Measurements from ENCODE around the gene UBE3B. TPM values are rescaled to one million over a fixed set of nuclear protein-coding genes. Genes with fewer than 3 reads are reported as not detected.
A peak's percentile ranks its signal among the peaks of the same experiment; 100 is the strongest.

The UBE3B gene
- total and polyA plus RNA-seq, 5 donors from 2014 or later, result 16.8 to 38.2 (median 22.2) TPM

- Histone ChIP-seq H3K4me1 (ENCODE audit: control insufficient read depth, insufficient read depth, low read length, poor library complexity, severe bottlenecking) (no peaks in the 10 kb centered on the region), H3K36me3 (ENCODE audit: control insufficient read depth, insufficient read depth, low read length) (peaks cover 86% of the 10 kb centered on the region)
- ATAC-seq (ENCODE audit: low read depth in 2 of 2), result no peak
Observed at GRCh38 chr12:109450980-109451379, 26.5 kb upstream of the UBE3B start.

GRCh38 chr12:109451400-109451799 is 26.0 kb upstream of the UBE3B start:
- H3K4me3 Mint-ChIP-seq, result no peak overlapping the region
- peaks cover 46% of the 10 kb centered on the region for H3K36me3 Mint-ChIP-seq
- no peak overlapping the region for H3K27ac Mint-ChIP-seq
- no peak for ATAC-seq (ENCODE audit: low read depth in 2 of 2)
- H3K36me3 ChIP-seq (ENCODE audit: control insufficient read depth, insufficient read depth, low read length), result peaks cover 90% of the 10 kb centered on the region
- H3K4me1 Mint-ChIP-seq, result peaks cover 0 to 5% (median under 1%) of the 10 kb centered on the region in 4 donors
- DNase-seq, result no peak
- H3K4me3 ChIP-seq (ENCODE audit: low read depth, low read length), result no peak overlapping the region
- H3K27ac ChIP-seq (ENCODE audit: insufficient read depth, low read length, poor library complexity, severe bottlenecking), result no peak overlapping the region
- H3K9me3 Mint-ChIP-seq, result no peaks in the 10 kb centered on the region
- H3K9me3 ChIP-seq (ENCODE audit: control insufficient read depth in 2 of 2, low read length in 2 of 2), result no peaks in the 10 kb centered on the region
- no peaks in the 10 kb centered on the region for H3K4me1 ChIP-seq (ENCODE audit: control insufficient read depth, insufficient read depth, low read length, poor library complexity, severe bottlenecking)
- H3K27me3 ChIP-seq (ENCODE audit: control insufficient read depth, insufficient read depth, low read length), result no peaks in the 10 kb centered on the region
- H3K27me3 Mint-ChIP-seq, result no peaks in the 10 kb centered on the region

More at GRCh38 chr12:109450980-109451379, 26.5 kb upstream of the UBE3B start:
- H3K27me3 Mint-ChIP-seq, result no peaks in the 10 kb centered on the region
- H3K9me3 Mint-ChIP-seq, result no peaks in the 10 kb centered on the region
- H3K27ac Mint-ChIP-seq, result peak overlapping the region in 1 of 3 donors; percentile 43
- Histone ChIP-seq H3K27ac (ENCODE audit: insufficient read depth, low read length, poor library complexity, severe bottlenecking) (no peak overlapping the region), H3K27me3 (ENCODE audit: control insufficient read depth, insufficient read depth, low read length) (no peaks in the 10 kb centered on the region), H3K9me3 (ENCODE audit: control insufficient read depth in 2 of 2, low read length in 2 of 2) (no peaks in the 10 kb centered on the region), H3K4me3 (ENCODE audit: low read depth, low read length) (no peak overlapping the region)
- peaks cover 0 to 5% (median under 1%) of the 10 kb centered on the region in 4 donors for H3K4me1 Mint-ChIP-seq
- peaks cover 44% of the 10 kb centered on the region for H3K36me3 Mint-ChIP-seq
- H3K4me3 Mint-ChIP-seq, result no peak overlapping the region
- peak in 1 of 3 donors; percentile 27 for DNase-seq

GRCh38 chr12:109452489-109452888 is 24.9 kb upstream of the UBE3B start:
- no peaks in the 10 kb centered on the region for H3K27me3 Mint-ChIP-seq
- no peak overlapping the region for H3K4me3 Mint-ChIP-seq
- peaks cover 0 to 5% (median under 1%) of the 10 kb centered on the region in 4 donors for H3K4me1 Mint-ChIP-seq
- no peak for ATAC-seq (ENCODE audit: low read depth in 2 of 2)
- peaks cover 53% of the 10 kb centered on the region for H3K36me3 Mint-ChIP-seq
- Histone ChIP-seq H3K27ac (ENCODE audit: insufficient read depth, low read length, poor library complexity, severe bottlenecking) (no peak overlapping the region), H3K27me3 (ENCODE audit: control insufficient read depth, insufficient read depth, low read length) (no peaks in the 10 kb centered on the region), H3K4me3 (ENCODE audit: low read depth, low read length) (no peak overlapping the region), H3K9me3 (ENCODE audit: control insufficient read depth in 2 of 2, low read length in 2 of 2) (no peaks in the 10 kb centered on the region), H3K4me1 (ENCODE audit: control insufficient read depth, insufficient read depth, low read length, poor library complexity, severe bottlenecking) (no peaks in the 10 kb centered on the region), H3K36me3 (ENCODE audit: control insufficient read depth, insufficient read depth, low read length) (peaks cover 92% of the 10 kb centered on the region)
- H3K27ac Mint-ChIP-seq, result no peak overlapping the region
- H3K9me3 Mint-ChIP-seq, result no peaks in the 10 kb centered on the region
- DNase-seq, result no peak

GRCh38 chr12:109455706-109456105 is 21.7 kb upstream of the UBE3B start:
- no peak overlapping the region for H3K4me3 Mint-ChIP-seq
- ATAC-seq (ENCODE audit: low read depth in 2 of 2) (no peak), DNase-seq (no peak)
- no peak overlapping the region for H3K27ac ChIP-seq (ENCODE audit: insufficient read depth, low read length, poor library complexity, severe bottlenecking)
- no peaks in the 10 kb centered on the region for H3K27me3 Mint-ChIP-seq
- H3K36me3 ChIP-seq (ENCODE audit: control insufficient read depth, insufficient read depth, low read length), result peaks cover 88% of the 10 kb centered on the region
- H3K27me3 ChIP-seq (ENCODE audit: control insufficient read depth, insufficient read depth, low read length), result no peaks in the 10 kb centered on the region
- peaks cover 0 to 14% (median 8%) of the 10 kb centered on the region in 4 donors for H3K4me1 Mint-ChIP-seq
- no peaks in the 10 kb centered on the region for H3K4me1 ChIP-seq (ENCODE audit: control insufficient read depth, insufficient read depth, low read length, poor library complexity, severe bottlenecking)
- H3K27ac Mint-ChIP-seq, result no peak overlapping the region
- no peak overlapping the region for H3K4me3 ChIP-seq (ENCODE audit: low read depth, low read length)
- H3K9me3 ChIP-seq (ENCODE audit: control insufficient read depth in 2 of 2, low read length in 2 of 2), result no peaks in the 10 kb centered on the region
- H3K36me3 Mint-ChIP-seq, result peaks cover 59% of the 10 kb centered on the region
- no peaks in the 10 kb centered on the region for H3K9me3 Mint-ChIP-seq

GRCh38 chr12:109458086-109458485 is 19.3 kb upstream of the UBE3B start:
- no peaks in the 10 kb centered on the region for H3K27me3 Mint-ChIP-seq
- H3K36me3 Mint-ChIP-seq, result peaks cover 50% of the 10 kb centered on the region

GRCh38 chr12:109458771-109459208 is 18.6 kb upstream of the UBE3B start:
- Histone ChIP-seq H3K36me3 (ENCODE audit: control insufficient read depth, insufficient read depth, low read length) (peaks cover 62% of the 10 kb centered on the region), H3K9me3 (ENCODE audit: control insufficient read depth in 2 of 2, low read length in 2 of 2) (no peaks in the 10 kb centered on the region), H3K27ac (ENCODE audit: insufficient read depth, low read length, poor library complexity, severe bottlenecking) (no peak overlapping the region), H3K4me3 (ENCODE audit: low read depth, low read length) (no peak overlapping the region), H3K27me3 (ENCODE audit: control insufficient read depth, insufficient read depth, low read length) (no peaks in the 10 kb centered on the region), H3K4me1 (ENCODE audit: control insufficient read depth, insufficient read depth, low read length, poor library complexity, severe bottlenecking) (peaks cover 7% of the 10 kb centered on the region)
- ATAC-seq (ENCODE audit: low read depth in 2 of 2) (no peak), DNase-seq (peak in 1 of 3 donors; percentile 12)
- Mint-ChIP-seq H3K4me1 (peaks cover 0 to 40% (median 17%) of the 10 kb centered on the region in 4 donors), H3K27me3 (no peaks in the 10 kb centered on the region), H3K27ac (peak overlapping the region in 2 of 3 donors; percentile 65 to 67), H3K9me3 (no peaks in the 10 kb centered on the region), H3K4me3 (no peak overlapping the region), H3K36me3 (peaks cover 50% of the 10 kb centered on the region)

More at GRCh38 chr12:109458086-109458485, 19.3 kb upstream of the UBE3B start:
- no peak for DNase-seq
- Mint-ChIP-seq H3K27ac (no peak overlapping the region), H3K9me3 (no peaks in the 10 kb centered on the region), H3K4me3 (no peak overlapping the region), H3K4me1 (peaks cover 0 to 33% (median 12%) of the 10 kb centered on the region in 4 donors)
- H3K9me3 ChIP-seq (ENCODE audit: control insufficient read depth in 2 of 2, low read length in 2 of 2), result no peaks in the 10 kb centered on the region
- no peak for ATAC-seq (ENCODE audit: low read depth in 2 of 2)
- H3K27ac ChIP-seq (ENCODE audit: insufficient read depth, low read length, poor library complexity, severe bottlenecking), result no peak overlapping the region
- H3K4me3 ChIP-seq (ENCODE audit: low read depth, low read length), result no peak overlapping the region
- no peaks in the 10 kb centered on the region for H3K27me3 ChIP-seq (ENCODE audit: control insufficient read depth, insufficient read depth, low read length)
- peaks cover 3% of the 10 kb centered on the region for H3K4me1 ChIP-seq (ENCODE audit: control insufficient read depth, insufficient read depth, low read length, poor library complexity, severe bottlenecking)
- H3K36me3 ChIP-seq (ENCODE audit: control insufficient read depth, insufficient read depth, low read length), result peaks cover 70% of the 10 kb centered on the region

- Mint-ChIP-seq H3K4me1 (peaks cover 0 to 44% (median 20%) of the 10 kb centered on the region in 4 donors), H3K4me3 (no peak overlapping the region), H3K9me3 (no peaks in the 10 kb centered on the region), H3K36me3 (peaks cover 50% of the 10 kb centered on the region), H3K27me3 (no peaks in the 10 kb centered on the region), H3K27ac (peak overlapping the region in 2 of 3 donors; percentile 12 to 67)
- ATAC-seq (ENCODE audit: low read depth in 2 of 2), result no peak
- Histone ChIP-seq H3K36me3 (ENCODE audit: control insufficient read depth, insufficient read depth, low read length) (peaks cover 58% of the 10 kb centered on the region), H3K9me3 (ENCODE audit: control insufficient read depth in 2 of 2, low read length in 2 of 2) (no peaks in the 10 kb centered on the region), H3K27ac (ENCODE audit: insufficient read depth, low read length, poor library complexity, severe bottlenecking) (no peak overlapping the region), H3K4me3 (ENCODE audit: low read depth, low read length) (no peak overlapping the region), H3K27me3 (ENCODE audit: control insufficient read depth, insufficient read depth, low read length) (no peaks in the 10 kb centered on the region), H3K4me1 (ENCODE audit: control insufficient read depth, insufficient read depth, low read length, poor library complexity, severe bottlenecking) (peaks cover 7% of the 10 kb centered on the region)
- no peak for DNase-seq
Observed at GRCh38 chr12:109459247-109459646, 18.2 kb upstream of the UBE3B start.

GRCh38 chr12:109460538-109460937 is 16.9 kb upstream of the UBE3B start:
- Mint-ChIP-seq H3K4me3 (no peak overlapping the region), H3K4me1 (peaks cover 0 to 56% (median 24%) of the 10 kb centered on the region in 4 donors), H3K36me3 (peaks cover 55% of the 10 kb centered on the region), H3K9me3 (no peaks in the 10 kb centered on the region), H3K27ac (peak overlapping the region in 2 of 3 donors; percentile 43 to 69), H3K27me3 (no peaks in the 10 kb centered on the region)
- Histone ChIP-seq H3K36me3 (ENCODE audit: control insufficient read depth, insufficient read depth, low read length) (peaks cover 54% of the 10 kb centered on the region), H3K27me3 (ENCODE audit: control insufficient read depth, insufficient read depth, low read length) (no peaks in the 10 kb centered on the region), H3K9me3 (ENCODE audit: control insufficient read depth in 2 of 2, low read length in 2 of 2) (no peaks in the 10 kb centered on the region), H3K27ac (ENCODE audit: insufficient read depth, low read length, poor library complexity, severe bottlenecking) (no peak overlapping the region), H3K4me1 (ENCODE audit: control insufficient read depth, insufficient read depth, low read length, poor library complexity, severe bottlenecking) (peaks cover 7% of the 10 kb centered on the region), H3K4me3 (ENCODE audit: low read depth, low read length) (no peak overlapping the region)
- DNase-seq (no peak), ATAC-seq (ENCODE audit: low read depth in 2 of 2) (no peak)
